GM23248 (cell line): ENCODE data around the gene PTK6. TPM values are rescaled to one million over a fixed set of nuclear protein-coding genes. Genes with fewer than 3 reads are reported as not detected.
"Not testable (repeated sequence)": the region's sequence is repeated elsewhere in the genome, so short reads cannot be mapped to it uniquely, and the experiment has no call there.

Source experiments
- DNase-seq: peaks from one replicate; pipeline ENCODE4 v3.0.0-alpha.2; 2015
- H2AFZ ChIP-seq: fragments of 200-600 bp; sonication (generic); 2 replicates; pipeline ENCODE4 v1.6.1; 2016; ENCODE audit warnings: antibody characterized with exemption
- H3F3A ChIP-seq: fragments of 200-600 bp; sonication (generic); 2 replicates; pipeline ENCODE4 v1.6.1; 2016; ENCODE audit warnings: mild to moderate bottlenecking, antibody characterized with exemption, mixed run types; ENCODE audit not compliant: insufficient read depth
- H3K27ac ChIP-seq: fragments of 200-600 bp; sonication (generic); 2 replicates; pipeline ENCODE4 v1.5.1; 2016; ENCODE audit warnings: mild to moderate bottlenecking
- H3K27me3 ChIP-seq: fragments of 200-600 bp; sonication (generic); replicated peaks from 2 replicates; pipeline ENCODE4 v1.6.1; 2016; ENCODE audit warnings: mild to moderate bottlenecking; ENCODE audit not compliant: insufficient read depth
- H3K36me3 ChIP-seq: fragments of 200-600 bp; sonication (generic); 2 replicates; pipeline ENCODE4 v1.6.1; 2016; ENCODE audit warnings: low read depth, mild to moderate bottlenecking
- H3K4me1 ChIP-seq: fragments of 200-600 bp; sonication (generic); 2 replicates; pipeline ENCODE4 v1.6.1; 2016; ENCODE audit warnings: mild to moderate bottlenecking; ENCODE audit not compliant: insufficient read depth
- H3K4me2 ChIP-seq: fragments of 200-600 bp; sonication (generic); one replicate; pipeline ENCODE4 v1.6.1; 2016; ENCODE audit warnings: mild to moderate bottlenecking; ENCODE audit not compliant: unreplicated experiment
- H3K4me3 ChIP-seq: fragments of 200-600 bp; sonication (generic); 2 replicates; pipeline ENCODE4 v1.5.1; 2016; ENCODE audit warnings: mild to moderate bottlenecking
- H3K79me2 ChIP-seq: fragments of 200-600 bp; sonication (generic); 2 replicates; pipeline ENCODE4 v1.6.1; 2016; ENCODE audit warnings: mild to moderate bottlenecking; ENCODE audit not compliant: insufficient read depth
- H3K9ac ChIP-seq: fragments of 200-600 bp; sonication (generic); 2 replicates; pipeline ENCODE4 v1.6.1; 2016; ENCODE audit warnings: mild to moderate bottlenecking
- H3K9me2 ChIP-seq: fragments of 200-600 bp; sonication (generic); 2 replicates; pipeline ENCODE4 v1.6.1; 2016; ENCODE audit warnings: mixed run types, mild to moderate bottlenecking, moderate library complexity; ENCODE audit not compliant: insufficient read depth
- H3K9me3 ChIP-seq: fragments of 200-600 bp; sonication (generic); one replicate; pipeline ENCODE4 v1.6.1; 2017; ENCODE audit warnings: low read depth
- H4K20me1 ChIP-seq: fragments of 200-600 bp; sonication (generic); 2 replicates; pipeline ENCODE4 v1.6.0; 2016; ENCODE audit not compliant: insufficient read depth
- EZH2 ChIP-seq: fragments of 200-600 bp; sonication (generic); IDR thresholded peaks from 2 replicates; pipeline ENCODE4 v1.6.1; 2018; ENCODE audit warnings: antibody characterized with exemption, mild to moderate bottlenecking; ENCODE audit not compliant: insufficient read depth, poor library complexity, severe bottlenecking
- EZH2phosphoT487 ChIP-seq: fragments of 200-600 bp; sonication (generic); IDR thresholded peaks from 2 replicates; pipeline ENCODE4 v1.6.1; 2018; ENCODE audit warnings: antibody characterized with exemption, moderate library complexity, mild to moderate bottlenecking, low read depth; ENCODE audit not compliant: insufficient read depth
- WGBS, 2 experiments: methylation state at CpG; one replicate each; pipeline ENCODE4 v1.1.6; 2015 to 2017; ENCODE audit warnings: low lambda C conversion rate in 2 of 2, low coverage in 1 of 2; ENCODE audit errors: missing lambda C conversion rate in 2 of 2; 5-methylcytosine and 5-hydroxymethylcytosine counted together
- in situ Hi-C: fragments of 300-500 bp; cut with MboI; formaldehyde crosslinking; loops from 2 replicates; pipeline ENCODE4 v1.15.0; 2020
- polyA plus RNA-seq: library from polyadenylated mRNA; unstranded; fragments of >200 nt; fragmentation: Nextera tagmentation; extraction: Ambion mirVana; gene quantifications from 2 replicates; pipeline ENCODE4 v1.2.1, GENCODE V29; 2016
- total RNA-seq: library from RNA; depleted of rRNA; stranded (reverse); fragments of >200 nt; shearing (Covaris generic); gene quantifications from 2 replicates; pipeline ENCODE4 v1.2.3, GENCODE V29; 2014

PTK6 gene
- total and polyA plus RNA-seq, 2 experiments from 2014 or later: not detected

GRCh38 chr20:63560333-63560805, 23.2 kb upstream of the PTK6 start:
- 97 to 98% methylated on average over 16 of the region's 16 CpGs for WGBS, 2 experiments
- DNase-seq: no peak
- H3K9me3 ChIP-seq: no peaks in the 10 kb centered on the region
- H3K4me2 ChIP-seq: no peak overlapping the region
- H3K9me2 ChIP-seq: no peaks in the 10 kb centered on the region
- no peaks in the 10 kb centered on the region for H4K20me1 ChIP-seq
- no peaks in the 10 kb centered on the region for H3F3A ChIP-seq
- no peak for TF ChIP-seq EZH2
- TF ChIP-seq EZH2phosphoT487: no peak
- H3K9ac ChIP-seq: no peak overlapping the region
- H3K27me3 ChIP-seq: no peaks in the 10 kb centered on the region
- H3K4me1 ChIP-seq: no peaks in the 10 kb centered on the region
- no peaks in the 10 kb centered on the region for H3K36me3 ChIP-seq
- H3K4me3 ChIP-seq: no peak overlapping the region
- in situ Hi-C loops: no loop called here
- no peaks in the 10 kb centered on the region for H3K79me2 ChIP-seq
- H3K27ac ChIP-seq: no peak overlapping the region
- no peak overlapping the region for H2AFZ ChIP-seq

GRCh38 chr20:63559485-63560332, 22.5 kb upstream of the PTK6 start:
- H3F3A ChIP-seq, H3K4me3 ChIP-seq, H3K27me3 ChIP-seq, H3K4me2 ChIP-seq, in situ Hi-C loops, H3K9ac ChIP-seq, H3K9me2 ChIP-seq, H3K27ac ChIP-seq, H3K4me1 ChIP-seq, H3K9me3 ChIP-seq, H2AFZ ChIP-seq, H3K36me3 ChIP-seq, H3K79me2 ChIP-seq, H4K20me1 ChIP-seq, DNase-seq: not testable (repeated sequence)
- 95 to 97% methylated on average over 22 to 31 of the region's 31 CpGs for WGBS, 2 experiments

- 97 to 98% methylated on average over 11 to 14 of the region's 14 CpGs for WGBS, 2 experiments
- H3K4me1 ChIP-seq: no peaks in the 10 kb centered on the region
- H3K79me2 ChIP-seq: no peaks in the 10 kb centered on the region
- no peak overlapping the region for H2AFZ ChIP-seq
- no peaks in the 10 kb centered on the region for H3K36me3 ChIP-seq
- H3K9ac ChIP-seq: no peak overlapping the region
- no peak overlapping the region for H3K4me2 ChIP-seq
- no peak overlapping the region for H3K27ac ChIP-seq
- no peak for DNase-seq
- no peaks in the 10 kb centered on the region for H3K9me2 ChIP-seq
- no peaks in the 10 kb centered on the region for H4K20me1 ChIP-seq
- no peaks in the 10 kb centered on the region for H3K9me3 ChIP-seq
- no peaks in the 10 kb centered on the region for H3K27me3 ChIP-seq
- H3F3A ChIP-seq: no peaks in the 10 kb centered on the region
- in situ Hi-C loops: no loop called here
- TF ChIP-seq EZH2: no peak
- no peak for TF ChIP-seq EZH2phosphoT487
- H3K4me3 ChIP-seq: no peak overlapping the region
Observed at GRCh38 chr20:63558804-63559484, 21.8 kb upstream of the PTK6 start.

GRCh38 chr20:63557481-63557891, 20.3 kb upstream of the PTK6 start:
- H3F3A ChIP-seq: 0 out of 2 replicates have a peak, but pooled peaks cover 7% of the 10 kb centered on the region
- WGBS, 2 experiments: 93 to 96% methylated on average over 6 to 19 of the region's 19 CpGs
- no peaks in the 10 kb centered on the region for H3K36me3 ChIP-seq
- no peak overlapping the region for H3K9ac ChIP-seq
- H4K20me1 ChIP-seq: no peaks in the 10 kb centered on the region
- TF ChIP-seq EZH2phosphoT487 (no peak), EZH2 (no peak)
- no peak overlapping the region for H3K4me2 ChIP-seq
- no peaks in the 10 kb centered on the region for H3K79me2 ChIP-seq
- no peak overlapping the region for H3K4me3 ChIP-seq
- no peaks in the 10 kb centered on the region for H3K9me3 ChIP-seq
- no peaks in the 10 kb centered on the region for H3K4me1 ChIP-seq
- no peaks in the 10 kb centered on the region for H3K9me2 ChIP-seq
- in situ Hi-C loops: no loop called here
- no peak overlapping the region for H2AFZ ChIP-seq
- no peaks in the 10 kb centered on the region for H3K27me3 ChIP-seq
- DNase-seq: no peak
- no peak overlapping the region for H3K27ac ChIP-seq
